Coronary artery (tissue), 2 donors: ENCODE data around the gene NPHP4.

Experiments
- DNase-seq: peaks from one replicate; pipeline ENCODE4 v3.0.0-alpha.2; 2017; ENCODE audit warnings: low spot score
- H3K27ac ChIP-seq, 2 donors: fragments of 200-600 bp; sonication (generic); one replicate each; pipeline ENCODE4 v1.5.1; 2016 to 2019
- H3K4me3 ChIP-seq: fragments of 200-600 bp; sonication (generic); 2 replicates; pipeline ENCODE4 v1.5.1; 2016; ENCODE audit warnings: mild to moderate bottlenecking, moderate library complexity
- TF ChIP-seq, protein P1 (sequence below): fragments of 200-600 bp; sonication (generic); IDR thresholded peaks from one replicate; pipeline ENCODE4 v1.5.1; 2019; ENCODE audit warnings: antibody characterized with exemption

The NPHP4 gene

GRCh38 chr1:5818755-5819154 lies 173.5 kb downstream of the NPHP4 start:
- TF ChIP-seq, protein P1, sequence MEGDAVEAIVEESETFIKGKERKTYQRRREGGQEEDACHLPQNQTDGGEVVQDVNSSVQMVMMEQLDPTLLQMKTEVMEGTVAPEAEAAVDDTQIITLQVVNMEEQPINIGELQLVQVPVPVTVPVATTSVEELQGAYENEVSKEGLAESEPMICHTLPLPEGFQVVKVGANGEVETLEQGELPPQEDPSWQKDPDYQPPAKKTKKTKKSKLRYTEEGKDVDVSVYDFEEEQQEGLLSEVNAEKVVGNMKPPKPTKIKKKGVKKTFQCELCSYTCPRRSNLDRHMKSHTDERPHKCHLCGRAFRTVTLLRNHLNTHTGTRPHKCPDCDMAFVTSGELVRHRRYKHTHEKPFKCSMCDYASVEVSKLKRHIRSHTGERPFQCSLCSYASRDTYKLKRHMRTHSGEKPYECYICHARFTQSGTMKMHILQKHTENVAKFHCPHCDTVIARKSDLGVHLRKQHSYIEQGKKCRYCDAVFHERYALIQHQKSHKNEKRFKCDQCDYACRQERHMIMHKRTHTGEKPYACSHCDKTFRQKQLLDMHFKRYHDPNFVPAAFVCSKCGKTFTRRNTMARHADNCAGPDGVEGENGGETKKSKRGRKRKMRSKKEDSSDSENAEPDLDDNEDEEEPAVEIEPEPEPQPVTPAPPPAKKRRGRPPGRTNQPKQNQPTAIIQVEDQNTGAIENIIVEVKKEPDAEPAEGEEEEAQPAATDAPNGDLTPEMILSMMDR, result no peak
- H3K4me3 ChIP-seq, result no peak overlapping the region
- no peak for DNase-seq
- no peak overlapping the region for H3K27ac ChIP-seq

GRCh38 chr1:5815716-5816115 lies 176.5 kb downstream of the NPHP4 start:
- no peak for DNase-seq
- no peak overlapping the region for H3K4me3 ChIP-seq
- TF ChIP-seq, protein P1, result no peak
- H3K27ac ChIP-seq, result no peak overlapping the region

GRCh38 chr1:5815211-5815610 lies 177.0 kb downstream of the NPHP4 start:
- DNase-seq, result no peak
- Histone ChIP-seq H3K4me3 (no peak overlapping the region), H3K27ac (no peak overlapping the region)
- TF ChIP-seq, protein P1, result no peak

DNA sequence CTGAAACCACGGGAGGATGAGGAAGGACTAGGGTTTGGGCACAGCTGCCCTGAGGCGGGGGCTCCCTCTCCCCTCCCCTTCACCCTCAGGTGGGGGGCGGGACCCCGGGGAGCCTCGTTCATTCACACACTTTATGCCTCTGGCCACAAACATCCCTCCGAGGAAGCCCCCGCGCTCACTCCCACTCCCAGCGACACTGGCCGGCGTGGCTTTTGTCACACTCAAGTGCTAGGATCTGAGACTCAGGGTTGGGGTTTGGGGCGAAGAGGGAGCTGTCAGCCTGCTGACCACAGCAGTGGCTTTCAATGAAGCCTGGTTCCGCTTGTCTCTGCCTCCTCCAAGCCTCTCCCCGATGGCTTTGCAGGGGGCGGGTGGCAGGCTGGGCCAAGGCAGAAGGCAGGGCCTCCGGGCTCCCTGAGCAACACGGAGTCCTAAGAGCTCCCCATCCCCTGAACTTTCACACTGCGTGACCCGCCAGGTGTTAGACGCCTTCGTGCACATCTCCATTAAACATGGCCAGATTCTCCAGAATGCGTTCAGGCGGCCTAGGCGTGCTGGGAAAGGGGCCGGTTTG lies 178.1 kb downstream of the NPHP4 start:
- Histone ChIP-seq H3K27ac (no peak overlapping the region), H3K4me3 (no peak overlapping the region)
- no peak for DNase-seq
- TF ChIP-seq, protein P1, result no peak

DNA sequence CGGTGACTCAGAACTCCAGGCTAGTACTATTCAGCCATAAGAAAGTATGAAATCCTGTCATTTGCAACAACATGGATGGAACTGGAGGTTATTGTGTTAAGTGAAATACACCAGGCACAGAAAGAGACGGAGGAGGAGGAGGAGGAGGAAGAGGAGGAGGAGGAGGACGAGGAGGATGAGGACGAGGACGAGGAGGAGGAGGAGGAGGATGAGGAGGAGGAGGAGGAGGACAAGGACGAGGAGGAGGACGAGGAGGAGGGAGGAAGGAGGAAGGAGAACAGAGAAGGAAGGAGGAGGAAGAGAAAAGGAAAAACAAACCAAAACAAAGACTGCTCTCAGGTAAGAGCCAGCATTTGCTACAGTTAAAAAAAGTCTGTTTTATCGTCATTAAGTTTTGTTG lies 178.7 kb downstream of the NPHP4 start:
- Histone ChIP-seq H3K27ac (no peak overlapping the region), H3K4me3 (no peak overlapping the region)
- DNase-seq, result no peak
- TF ChIP-seq, protein P1, result no peak
